ENCODE data around the gene DCTD. TPM values are rescaled to one million over a fixed set of nuclear protein-coding genes. Genes with fewer than 3 reads are reported as not detected.

The DCTD gene
- total RNA-seq, 6 donors from 2014 or later: 31.2 to 96.4 (median 70.7) TPM

GRCh38 chr4:182855312-182855711 is 61.9 kb downstream of the DCTD start:
- ATAC-seq (ENCODE audit: low FRiP score in 2 of 2): no peak
- no peaks in the 10 kb centered on the region for H3K4me1 ChIP-seq
- H3K4me3 ChIP-seq: no peak overlapping the region
- H3K27ac ChIP-seq: no peak overlapping the region
- no peaks in the 10 kb centered on the region for H3K36me3 ChIP-seq
- no peak for TF ChIP-seq EP300 (IDR thresholded peaks at IDR 0.05)
- no peak for TF ChIP-seq POLR2AphosphoS5 (IDR thresholded peaks at IDR 0.05)
- no peak for TF ChIP-seq POLR2A (IDR thresholded peaks at IDR 0.05)
- no peak for TF ChIP-seq CTCF (IDR thresholded peaks at IDR 0.05)
- H3K9me3 ChIP-seq: peaks cover 0 to 5% (median 2%) of the 10 kb centered on the region in 4 donors
- no peak for DNase-seq
- WGBS, 2 donors: 85 to 86% methylated on average over 12 of the region's 12 CpGs
- H3K27me3 ChIP-seq: no peaks in the 10 kb centered on the region

- Histone ChIP-seq H3K4me3 (no peak overlapping the region), H3K36me3 (no peaks in the 10 kb centered on the region), H3K27me3 (no peaks in the 10 kb centered on the region), H3K27ac (no peak overlapping the region), H3K4me1 (no peaks in the 10 kb centered on the region), H3K9me3 (peaks cover 0 to 5% (median 2%) of the 10 kb centered on the region in 4 donors)
- no peak for DNase-seq
- WGBS, 2 donors: 62 to 71% methylated on average over 8 of the region's 8 CpGs
- TF ChIP-seq POLR2A (IDR thresholded peaks at IDR 0.05): no peak
- TF ChIP-seq CTCF (IDR thresholded peaks at IDR 0.05): no peak
- TF ChIP-seq POLR2AphosphoS5 (IDR thresholded peaks at IDR 0.05): no peak
- TF ChIP-seq EP300 (IDR thresholded peaks at IDR 0.05): no peak
- no peak for ATAC-seq (ENCODE audit: low FRiP score in 2 of 2)
Observed at GRCh38 chr4:182854466-182854865, 62.7 kb downstream of the DCTD start.

GRCh38 chr4:182853731-182854330 is 63.4 kb downstream of the DCTD start:
- no peak for ATAC-seq (ENCODE audit: low FRiP score in 2 of 2)
- Histone ChIP-seq H3K4me3 (no peak overlapping the region), H3K27me3 (no peaks in the 10 kb centered on the region), H3K36me3 (no peaks in the 10 kb centered on the region), H3K4me1 (no peaks in the 10 kb centered on the region), H3K9me3 (peaks cover 0 to 5% (median 2%) of the 10 kb centered on the region in 4 donors), H3K27ac (no peak overlapping the region)
- DNase-seq: no peak
- 92 to 95% methylated on average over 15 of the region's 15 CpGs for WGBS, 2 donors
- TF ChIP-seq EP300 (IDR thresholded peaks at IDR 0.05): no peak
- no peak for TF ChIP-seq POLR2AphosphoS5 (IDR thresholded peaks at IDR 0.05)
- TF ChIP-seq POLR2A (IDR thresholded peaks at IDR 0.05): no peak
- no peak for TF ChIP-seq CTCF (IDR thresholded peaks at IDR 0.05)

- Histone ChIP-seq H3K9me3 (peaks cover 0 to 4% (median 2%) of the 10 kb centered on the region in 4 donors), H3K27me3 (no peaks in the 10 kb centered on the region), H3K4me3 (no peak overlapping the region), H3K36me3 (no peaks in the 10 kb centered on the region), H3K27ac (no peak overlapping the region), H3K4me1 (no peaks in the 10 kb centered on the region)
- DNase-seq: no peak
- ATAC-seq (ENCODE audit: low FRiP score in 2 of 2): no peak
- WGBS, 2 donors: 88 to 91% methylated on average over 6 of the region's 6 CpGs
- TF ChIP-seq POLR2A (IDR thresholded peaks at IDR 0.05) (no peak), CTCF (IDR thresholded peaks at IDR 0.05) (no peak), EP300 (IDR thresholded peaks at IDR 0.05) (no peak), POLR2AphosphoS5 (IDR thresholded peaks at IDR 0.05) (no peak)
Observed at GRCh38 chr4:182848685-182849084, 68.5 kb downstream of the DCTD start.
